ENCODE results near the gene TSG101.

Gene TSG101

DNA sequence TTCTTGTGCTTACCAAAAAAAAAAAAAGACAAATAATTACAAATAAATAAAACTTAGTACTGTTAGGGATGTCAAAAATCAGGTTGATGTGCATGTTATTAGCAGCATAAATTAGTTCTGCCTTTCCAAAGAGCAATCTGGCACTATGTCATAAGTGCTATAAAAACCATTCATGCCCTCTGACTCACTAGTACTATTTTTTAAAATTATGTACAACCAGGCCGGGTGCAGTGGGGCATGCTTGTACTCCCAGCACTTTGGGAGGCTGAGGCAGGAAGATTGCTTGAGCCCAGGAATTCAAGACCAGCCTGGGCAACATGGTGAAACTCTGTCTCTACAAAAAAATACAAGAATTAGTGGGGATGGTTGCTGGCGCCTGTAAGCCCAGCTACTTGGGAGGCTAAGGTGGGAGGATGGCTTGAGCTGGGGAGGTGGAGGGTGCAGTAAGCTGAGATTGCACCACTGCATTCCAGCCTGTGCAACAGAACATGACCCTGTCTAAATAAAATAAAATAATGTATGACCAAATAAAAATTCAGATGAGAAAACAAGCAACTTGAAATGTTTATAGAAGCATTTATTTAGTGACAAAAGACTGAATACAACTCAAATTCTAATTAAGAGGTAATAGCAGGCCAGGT lies 36.5 kb upstream of the TSG101 start:
- H3K9me3 Mint-ChIP-seq = no peaks in the 10 kb centered on the region
- TF ChIP-seq CTCF (IDR thresholded peaks at IDR 0.05) = no peak
- H3K27ac Mint-ChIP-seq = peak overlapping the region; percentile 88
- H3K27me3 Mint-ChIP-seq (ENCODE audit: low read depth, poor library complexity) = peaks cover 2% of the 10 kb centered on the region
- no peaks in the 10 kb centered on the region for H3K4me1 Mint-ChIP-seq
- H3K36me3 Mint-ChIP-seq (ENCODE audit: low read depth) = peaks cover 10% of the 10 kb centered on the region
- no peak for DNase-seq
- no peak overlapping the region for H3K4me3 Mint-ChIP-seq

DNA sequence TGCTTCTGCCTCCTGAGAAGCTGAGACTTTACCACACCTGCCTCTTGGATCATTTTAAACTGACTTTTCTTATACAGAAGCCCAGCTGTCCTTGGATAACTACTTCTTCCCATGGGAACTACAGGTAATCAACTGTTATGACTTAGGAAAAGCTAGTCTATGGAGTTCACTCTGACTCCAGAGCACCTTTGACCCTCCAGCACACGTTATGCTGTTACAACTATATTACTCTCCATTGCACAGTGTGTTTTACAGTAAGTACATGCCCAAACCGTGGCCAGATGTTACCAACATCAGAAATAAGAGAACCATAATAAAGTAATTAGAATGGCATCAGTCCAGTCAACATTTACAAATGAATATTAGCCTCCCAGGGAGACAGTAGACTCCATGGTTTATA lies 21.3 kb upstream of the TSG101 start:
- Mint-ChIP-seq H3K9me3 (no peaks in the 10 kb centered on the region), H3K27me3 (ENCODE audit: low read depth, poor library complexity) (no peaks in the 10 kb centered on the region), H3K4me1 (no peaks in the 10 kb centered on the region), H3K4me3 (no peak overlapping the region), H3K36me3 (ENCODE audit: low read depth) (peaks cover 17% of the 10 kb centered on the region), H3K27ac (no peak overlapping the region)
- DNase-seq = no peak
- no peak for TF ChIP-seq CTCF (IDR thresholded peaks at IDR 0.05)

DNA sequence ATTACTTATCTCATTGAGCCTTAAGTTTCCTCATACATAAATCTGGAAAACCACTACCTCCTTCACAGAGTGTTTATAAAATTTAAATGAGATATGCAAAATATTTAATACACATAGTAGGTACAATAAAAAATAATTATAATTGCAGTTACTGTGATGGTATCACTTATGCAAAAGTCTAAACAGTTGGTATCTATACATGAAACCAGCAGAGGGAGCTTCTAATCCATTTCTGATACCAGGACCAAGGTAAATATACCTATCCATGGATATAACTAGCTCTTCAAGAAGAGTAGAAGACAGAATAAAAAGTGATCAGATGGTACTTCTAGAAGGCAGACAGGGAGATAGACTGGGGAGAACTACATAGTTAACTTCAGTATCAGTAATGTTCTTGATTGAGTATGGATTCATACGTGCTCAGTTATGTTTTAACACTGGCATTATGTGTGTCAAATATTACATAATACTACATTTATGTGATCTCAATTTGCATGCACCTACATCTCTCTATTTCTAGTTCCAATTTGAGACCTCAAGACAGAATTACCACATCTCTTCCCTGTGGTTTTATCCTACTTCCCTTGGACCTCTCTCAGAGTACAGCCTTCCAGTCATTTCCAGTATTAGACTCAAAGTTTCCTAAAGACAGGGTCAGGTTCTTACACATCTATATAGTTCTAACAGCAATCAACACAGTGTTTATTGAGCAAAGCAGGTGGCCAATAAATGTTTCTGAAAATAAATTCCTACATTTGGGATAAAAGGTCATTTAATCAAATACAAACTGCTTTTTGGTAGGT lies 13.7 kb upstream of the TSG101 start:
- H3K9me3 Mint-ChIP-seq = no peaks in the 10 kb centered on the region
- no peak for DNase-seq
- H3K4me3 Mint-ChIP-seq = no peak overlapping the region
- H3K36me3 Mint-ChIP-seq (ENCODE audit: low read depth) = peaks cover 9% of the 10 kb centered on the region
- no peaks in the 10 kb centered on the region for H3K4me1 Mint-ChIP-seq
- peak overlapping the region; percentile 28 for H3K27ac Mint-ChIP-seq
- peak; percentile 23 for TF ChIP-seq CTCF (IDR thresholded peaks at IDR 0.05)
- H3K27me3 Mint-ChIP-seq (ENCODE audit: low read depth, poor library complexity) = no peaks in the 10 kb centered on the region

- Mint-ChIP-seq H3K4me1 (no peaks in the 10 kb centered on the region), H3K9me3 (no peaks in the 10 kb centered on the region), H3K27ac (no peak overlapping the region), H3K27me3 (ENCODE audit: low read depth, poor library complexity) (no peaks in the 10 kb centered on the region), H3K4me3 (no peak overlapping the region), H3K36me3 (ENCODE audit: low read depth) (peaks cover 6% of the 10 kb centered on the region)
- TF ChIP-seq CTCF (IDR thresholded peaks at IDR 0.05) = no peak
- DNase-seq = no peak
Observed at GRCh38 chr11:18536209-18536608, 9.5 kb upstream of the TSG101 start.

DNA sequence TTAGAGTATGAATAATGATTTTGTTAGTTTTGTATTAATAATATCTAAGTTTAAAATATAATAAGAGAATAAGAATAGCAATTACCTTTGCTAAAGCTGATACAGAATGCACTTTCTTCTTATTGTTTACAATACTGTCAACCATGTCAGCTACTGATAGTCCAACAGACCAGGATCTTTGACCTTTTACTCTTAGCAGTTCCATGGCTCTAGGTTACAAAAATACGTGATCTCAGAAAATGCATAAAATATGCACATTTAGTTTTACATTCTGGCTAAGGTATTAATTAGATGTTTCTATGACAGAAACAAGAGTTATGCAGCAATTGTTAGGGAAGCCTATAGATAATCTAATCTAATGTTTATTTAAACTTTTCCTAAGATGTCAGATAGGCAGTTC lies 7.5 kb upstream of the TSG101 start:
- Mint-ChIP-seq H3K4me3 (no peak overlapping the region), H3K36me3 (ENCODE audit: low read depth) (peaks cover 6% of the 10 kb centered on the region), H3K27me3 (ENCODE audit: low read depth, poor library complexity) (no peaks in the 10 kb centered on the region), H3K27ac (no peak overlapping the region), H3K9me3 (no peaks in the 10 kb centered on the region), H3K4me1 (no peaks in the 10 kb centered on the region)
- no peak for DNase-seq
- no peak for TF ChIP-seq CTCF (IDR thresholded peaks at IDR 0.05)

DNA sequence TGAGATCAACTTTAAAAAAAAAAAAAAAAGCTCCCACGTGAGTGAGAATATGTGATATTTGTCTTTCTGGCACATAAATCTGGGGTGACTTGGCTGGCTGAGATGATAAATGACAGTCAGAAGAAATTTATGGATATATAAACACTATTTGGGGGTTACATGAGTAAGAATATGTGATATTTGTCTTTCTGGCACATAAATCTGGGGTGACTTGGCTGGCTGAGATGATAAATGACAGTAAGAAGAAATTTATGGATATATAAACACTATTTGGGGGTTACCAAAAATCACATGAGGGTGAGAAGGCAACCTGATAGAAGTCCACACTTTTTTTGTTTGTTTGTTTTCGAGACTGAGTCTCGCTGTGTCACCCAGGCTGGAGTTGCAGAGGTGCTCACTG lies 6.6 kb upstream of the TSG101 start:
- TF ChIP-seq CTCF (IDR thresholded peaks at IDR 0.05) = no peak
- H3K36me3 Mint-ChIP-seq (ENCODE audit: low read depth) = peaks cover 6% of the 10 kb centered on the region
- no peak overlapping the region for H3K27ac Mint-ChIP-seq
- no peaks in the 10 kb centered on the region for H3K27me3 Mint-ChIP-seq (ENCODE audit: low read depth, poor library complexity)
- DNase-seq = no peak
- no peaks in the 10 kb centered on the region for H3K9me3 Mint-ChIP-seq
- no peaks in the 10 kb centered on the region for H3K4me1 Mint-ChIP-seq
- H3K4me3 Mint-ChIP-seq = no peak overlapping the region

Measured in nephron progenitor cell (in vitro differentiated cells).